HL-60 (cell line): Measurements from ENCODE around the gene CNTN6.
A peak's percentile ranks its signal among the peaks of the same experiment; 100 is the strongest.
"Not testable (repeated sequence)": the region's sequence is repeated elsewhere in the genome, so short reads cannot be mapped to it uniquely, and the experiment has no call there.

Experiments
- DNase-seq, 2 experiments: peaks; one replicate each; pipeline ENCODE4 v3.0.0-alpha.2; 2010 to 2020; ENCODE audit warnings: low read depth in 1 of 2, low spot score in 1 of 2
- H3K27ac ChIP-seq: fragments of 250-450 bp; sonication (Bioruptor Pico); replicated peaks from 2 replicates; pipeline ENCODE4 v1.5.1; 2020; ENCODE audit warnings: mild to moderate bottlenecking, moderate library complexity
- H3K27me3 ChIP-seq: fragments of 250-450 bp; sonication (Bioruptor Pico); 2 replicates; pipeline ENCODE4 v1.5.1; 2021; ENCODE audit warnings: mild to moderate bottlenecking, moderate library complexity; ENCODE audit not compliant: insufficient read depth, poor library complexity, severe bottlenecking
- H3K4me3 ChIP-seq: replicated peaks from 2 replicates; pipeline ENCODE4 v1.5.1; 2011; ENCODE audit warnings: mild to moderate bottlenecking, control low read depth, low read length; ENCODE audit not compliant: insufficient read depth
- CTCF ChIP-seq: IDR thresholded peaks from one replicate; pipeline ENCODE4 v1.5.1; 2011; ENCODE audit warnings: low read length, control low read depth, inconsistent platforms; ENCODE audit not compliant: insufficient read depth
- GABPA ChIP-seq: IDR thresholded peaks from 2 replicates; pipeline ENCODE4 v1.6.1; 2012; ENCODE audit warnings: low read depth
- POLR2AphosphoS5 ChIP-seq: IDR thresholded peaks from 2 replicates; pipeline ENCODE4 v1.6.1; 2012; ENCODE audit warnings: low read depth
- SPI1 ChIP-seq: IDR thresholded peaks from 2 replicates; pipeline ENCODE4 v1.6.1; 2012; ENCODE audit warnings: low read depth, mild to moderate bottlenecking, borderline replicate concordance
- TF ChIP-seq, protein P1 (sequence below): IDR thresholded peaks from 2 replicates; pipeline ENCODE4 v1.6.1; 2012; ENCODE audit warnings: low read depth; ENCODE audit not compliant: insufficient replicate concordance

Gene CNTN6

DNA sequence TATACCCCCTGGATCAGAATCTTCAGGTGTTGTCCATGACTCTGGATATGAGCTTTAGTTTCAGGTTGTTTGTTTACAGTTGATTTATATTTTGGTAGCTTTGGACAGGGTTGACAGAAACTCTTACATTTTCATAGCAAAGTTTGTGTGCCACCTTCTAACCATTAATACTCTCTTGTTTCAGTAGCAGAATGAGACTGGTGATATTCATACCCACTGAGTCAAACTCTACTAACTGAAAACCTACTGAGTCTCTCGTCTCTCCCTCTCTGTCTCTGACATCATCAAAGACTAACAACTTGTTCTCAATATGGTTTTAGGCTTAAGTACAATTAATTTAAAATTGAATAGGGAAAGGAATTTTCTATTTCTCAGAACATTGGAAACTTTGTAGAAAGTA, 282.3 kb downstream of the CNTN6 start:
- Histone ChIP-seq H3K27me3 (no peaks in the 10 kb centered on the region), H3K27ac (no peak overlapping the region), H3K4me3 (no peak overlapping the region)
- DNase-seq: no peak
- TF ChIP-seq CTCF (no peak), POLR2AphosphoS5 (no peak), SPI1 (no peak), GABPA (no peak)
- TF ChIP-seq, protein P1, sequence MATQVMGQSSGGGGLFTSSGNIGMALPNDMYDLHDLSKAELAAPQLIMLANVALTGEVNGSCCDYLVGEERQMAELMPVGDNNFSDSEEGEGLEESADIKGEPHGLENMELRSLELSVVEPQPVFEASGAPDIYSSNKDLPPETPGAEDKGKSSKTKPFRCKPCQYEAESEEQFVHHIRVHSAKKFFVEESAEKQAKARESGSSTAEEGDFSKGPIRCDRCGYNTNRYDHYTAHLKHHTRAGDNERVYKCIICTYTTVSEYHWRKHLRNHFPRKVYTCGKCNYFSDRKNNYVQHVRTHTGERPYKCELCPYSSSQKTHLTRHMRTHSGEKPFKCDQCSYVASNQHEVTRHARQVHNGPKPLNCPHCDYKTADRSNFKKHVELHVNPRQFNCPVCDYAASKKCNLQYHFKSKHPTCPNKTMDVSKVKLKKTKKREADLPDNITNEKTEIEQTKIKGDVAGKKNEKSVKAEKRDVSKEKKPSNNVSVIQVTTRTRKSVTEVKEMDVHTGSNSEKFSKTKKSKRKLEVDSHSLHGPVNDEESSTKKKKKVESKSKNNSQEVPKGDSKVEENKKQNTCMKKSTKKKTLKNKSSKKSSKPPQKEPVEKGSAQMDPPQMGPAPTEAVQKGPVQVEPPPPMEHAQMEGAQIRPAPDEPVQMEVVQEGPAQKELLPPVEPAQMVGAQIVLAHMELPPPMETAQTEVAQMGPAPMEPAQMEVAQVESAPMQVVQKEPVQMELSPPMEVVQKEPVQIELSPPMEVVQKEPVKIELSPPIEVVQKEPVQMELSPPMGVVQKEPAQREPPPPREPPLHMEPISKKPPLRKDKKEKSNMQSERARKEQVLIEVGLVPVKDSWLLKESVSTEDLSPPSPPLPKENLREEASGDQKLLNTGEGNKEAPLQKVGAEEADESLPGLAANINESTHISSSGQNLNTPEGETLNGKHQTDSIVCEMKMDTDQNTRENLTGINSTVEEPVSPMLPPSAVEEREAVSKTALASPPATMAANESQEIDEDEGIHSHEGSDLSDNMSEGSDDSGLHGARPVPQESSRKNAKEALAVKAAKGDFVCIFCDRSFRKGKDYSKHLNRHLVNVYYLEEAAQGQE: no peak

DNA sequence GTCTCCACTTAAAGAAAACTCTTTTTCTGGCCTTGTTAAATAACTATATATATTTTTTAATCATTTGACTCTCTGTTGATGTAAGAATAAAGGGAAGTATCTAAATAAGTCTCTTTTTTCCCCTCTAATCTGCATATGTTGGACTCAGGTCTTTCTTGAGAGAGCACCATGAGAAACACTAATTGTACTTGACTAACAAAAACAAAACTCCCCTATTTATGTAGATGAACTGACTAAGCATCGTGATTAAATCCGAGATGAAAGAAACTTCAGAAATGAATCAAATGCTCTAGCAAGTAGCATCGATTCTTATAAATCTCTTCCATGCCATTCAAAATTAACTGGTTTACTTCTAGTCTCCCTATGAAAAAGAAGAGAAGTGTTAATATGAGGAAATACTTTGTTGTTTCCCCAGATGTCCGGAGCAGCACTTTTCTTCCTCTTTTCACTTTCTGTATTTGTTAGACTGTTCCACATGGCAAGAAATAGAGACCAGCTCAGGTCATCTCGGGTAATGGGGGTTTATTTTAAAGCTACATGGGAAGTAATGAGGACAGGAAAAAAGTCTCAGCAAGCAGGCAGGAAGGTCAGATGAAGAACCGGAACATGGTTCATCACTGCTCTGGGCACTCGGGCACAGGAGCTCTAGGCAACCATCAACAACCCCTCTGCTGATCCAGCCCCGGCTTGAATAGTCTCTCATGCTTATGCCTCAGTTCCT, 288.3 kb downstream of the CNTN6 start:
- DNase-seq: peak; percentile 29 to 30
- no peak overlapping the region for H3K27ac ChIP-seq
- no peaks in the 10 kb centered on the region for H3K27me3 ChIP-seq
- H3K4me3 ChIP-seq: no peak overlapping the region
- peak; percentile 28; the same call in 1 of the 2 replicates for TF ChIP-seq SPI1
- TF ChIP-seq, protein P1: no peak
- no peak for TF ChIP-seq POLR2AphosphoS5

- no peak for TF ChIP-seq SPI1
- TF ChIP-seq, protein P1: no peak
- no peak for TF ChIP-seq CTCF
- TF ChIP-seq POLR2AphosphoS5: no peak
- no peak for TF ChIP-seq GABPA
- no peak for DNase-seq
- Histone ChIP-seq H3K27ac (no peak overlapping the region), H3K27me3 (no peaks in the 10 kb centered on the region), H3K4me3 (no peak overlapping the region)
These were observed 288.8 kb downstream of the CNTN6 start for GRCh38 chr3:1381647-1382036.

- not testable (repeated sequence) for H3K27ac ChIP-seq
These were observed 294.6 kb downstream of the CNTN6 start for GRCh38 chr3:1387396-1387905.

More at GRCh38 chr3:1387396-1387905, 294.6 kb downstream of the CNTN6 start:
- H3K4me3 ChIP-seq, DNase-seq, H3K27me3 ChIP-seq: not testable (repeated sequence)
